AG09309 (cell line): ENCODE results near the gene JDP2.
"Not testable (repeated sequence)": the region's sequence is repeated elsewhere in the genome, so short reads cannot be mapped to it uniquely, and the experiment has no call there.

Experiments used
- DNase-seq: peaks from one replicate; pipeline ENCODE4 v3.0.0-alpha.2; 2010; ENCODE audit warnings: low read depth
- H3K4me3 ChIP-seq: 2 replicates; pipeline ENCODE4 v1.5.1; 2011; ENCODE audit warnings: mild to moderate bottlenecking, low read depth, low read length, moderate library complexity; ENCODE audit not compliant: control insufficient read depth
- TF ChIP-seq, protein P1 (sequence below): IDR thresholded peaks from 2 replicates; pipeline ENCODE4 v1.5.1; 2011; ENCODE audit warnings: mild to moderate bottlenecking, low read depth, low read length, inconsistent platforms; ENCODE audit not compliant: insufficient read depth, control insufficient read depth; ENCODE audit errors: missing control alignments

JDP2 gene

DNA sequence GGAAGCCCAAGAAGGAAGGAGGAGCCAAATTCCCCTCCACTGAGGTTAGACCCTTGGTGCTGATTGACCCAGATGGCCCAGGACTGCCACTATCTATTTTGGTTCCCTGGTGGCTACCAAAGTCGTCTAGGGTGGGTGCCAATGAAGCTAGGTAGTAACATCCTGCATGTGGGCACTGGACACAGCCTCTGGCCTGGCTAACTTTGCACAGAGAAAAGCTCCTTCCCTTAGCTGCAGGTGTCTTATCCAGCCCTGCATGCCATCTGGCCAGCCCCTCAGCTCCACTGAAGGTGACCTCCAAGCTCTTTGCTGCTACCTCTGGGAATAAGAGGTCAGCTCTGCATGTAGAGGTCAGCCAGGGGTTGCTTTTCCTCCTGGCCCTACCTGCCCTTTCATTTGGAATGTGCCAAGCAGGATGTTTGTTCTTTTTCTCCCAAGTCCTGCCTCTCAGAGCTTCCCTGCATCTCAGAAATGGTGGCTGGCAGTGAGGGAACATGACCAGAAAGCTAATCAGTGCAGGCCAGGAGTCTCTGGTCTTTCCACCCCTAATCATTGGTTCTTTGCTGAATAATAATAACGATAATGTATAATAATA, 34.0 kb downstream of the JDP2 start:
- no peak for DNase-seq
- no peak overlapping the region for H3K4me3 ChIP-seq
- TF ChIP-seq, protein P1, sequence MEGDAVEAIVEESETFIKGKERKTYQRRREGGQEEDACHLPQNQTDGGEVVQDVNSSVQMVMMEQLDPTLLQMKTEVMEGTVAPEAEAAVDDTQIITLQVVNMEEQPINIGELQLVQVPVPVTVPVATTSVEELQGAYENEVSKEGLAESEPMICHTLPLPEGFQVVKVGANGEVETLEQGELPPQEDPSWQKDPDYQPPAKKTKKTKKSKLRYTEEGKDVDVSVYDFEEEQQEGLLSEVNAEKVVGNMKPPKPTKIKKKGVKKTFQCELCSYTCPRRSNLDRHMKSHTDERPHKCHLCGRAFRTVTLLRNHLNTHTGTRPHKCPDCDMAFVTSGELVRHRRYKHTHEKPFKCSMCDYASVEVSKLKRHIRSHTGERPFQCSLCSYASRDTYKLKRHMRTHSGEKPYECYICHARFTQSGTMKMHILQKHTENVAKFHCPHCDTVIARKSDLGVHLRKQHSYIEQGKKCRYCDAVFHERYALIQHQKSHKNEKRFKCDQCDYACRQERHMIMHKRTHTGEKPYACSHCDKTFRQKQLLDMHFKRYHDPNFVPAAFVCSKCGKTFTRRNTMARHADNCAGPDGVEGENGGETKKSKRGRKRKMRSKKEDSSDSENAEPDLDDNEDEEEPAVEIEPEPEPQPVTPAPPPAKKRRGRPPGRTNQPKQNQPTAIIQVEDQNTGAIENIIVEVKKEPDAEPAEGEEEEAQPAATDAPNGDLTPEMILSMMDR, result no peak

DNA sequence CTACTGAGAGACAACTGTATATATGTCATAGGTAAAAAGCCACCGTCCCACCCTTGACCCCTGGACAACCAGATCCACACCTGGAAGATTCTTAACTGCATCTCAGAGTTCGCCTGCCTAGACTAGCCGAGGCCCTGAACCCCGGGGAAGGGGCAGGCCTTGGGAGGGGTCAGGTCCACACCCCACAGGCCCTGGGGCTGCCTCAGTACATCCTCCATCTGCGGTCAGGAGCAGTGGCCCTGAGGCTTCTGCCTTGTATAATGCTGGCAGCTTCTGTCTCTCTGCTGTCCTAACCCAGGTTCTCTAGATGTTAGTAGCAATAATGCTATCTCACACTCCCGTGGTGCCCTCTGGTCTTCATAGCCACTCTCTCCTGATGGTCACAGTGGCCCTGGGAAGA, 36.8 kb downstream of the JDP2 start:
- DNase-seq, result no peak
- TF ChIP-seq, protein P1, result no peak
- H3K4me3 ChIP-seq, result no peak overlapping the region

DNA sequence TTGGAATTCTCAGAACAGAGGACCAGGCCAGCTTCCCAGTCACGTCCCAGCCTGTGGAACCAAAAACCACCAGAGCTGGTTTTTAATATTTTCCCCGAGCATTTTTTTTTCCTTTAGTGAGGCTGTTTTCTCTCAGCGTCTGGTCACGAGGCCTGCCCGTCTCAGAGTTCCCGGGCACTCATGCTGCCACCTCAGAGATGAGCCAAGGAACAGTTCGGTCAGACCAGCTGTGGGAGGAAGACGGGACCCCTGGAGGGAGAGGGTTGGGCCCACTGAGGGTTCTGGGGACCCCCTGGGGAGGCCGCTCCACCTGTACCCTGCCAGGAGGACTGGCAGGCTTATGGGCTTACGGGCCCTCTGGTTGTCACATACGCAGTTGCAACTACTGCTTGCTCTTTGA, 39.9 kb downstream of the JDP2 start:
- TF ChIP-seq, protein P1, result no peak
- no peak overlapping the region for H3K4me3 ChIP-seq
- no peak for DNase-seq

DNA sequence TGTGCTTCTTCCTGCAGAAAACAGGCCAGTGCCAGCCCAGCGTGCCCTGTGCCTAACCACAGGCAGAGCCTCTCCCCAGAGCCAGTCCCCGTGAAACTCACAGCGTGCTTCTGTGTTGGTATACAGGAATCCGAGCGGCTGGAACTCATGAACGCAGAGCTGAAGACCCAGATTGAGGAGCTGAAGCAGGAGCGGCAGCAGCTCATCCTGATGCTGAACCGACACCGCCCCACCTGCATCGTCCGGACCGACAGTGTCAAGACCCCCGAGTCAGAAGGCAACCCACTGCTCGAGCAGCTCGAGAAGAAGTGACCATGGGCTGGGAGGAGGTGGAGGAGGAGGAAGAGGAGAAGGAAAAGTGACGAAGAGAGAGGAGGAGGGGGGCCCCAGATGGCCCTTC, 41.3 kb downstream of the JDP2 start:
- no peak overlapping the region for H3K4me3 ChIP-seq
- no peak for DNase-seq
- TF ChIP-seq, protein P1, result no peak

DNA sequence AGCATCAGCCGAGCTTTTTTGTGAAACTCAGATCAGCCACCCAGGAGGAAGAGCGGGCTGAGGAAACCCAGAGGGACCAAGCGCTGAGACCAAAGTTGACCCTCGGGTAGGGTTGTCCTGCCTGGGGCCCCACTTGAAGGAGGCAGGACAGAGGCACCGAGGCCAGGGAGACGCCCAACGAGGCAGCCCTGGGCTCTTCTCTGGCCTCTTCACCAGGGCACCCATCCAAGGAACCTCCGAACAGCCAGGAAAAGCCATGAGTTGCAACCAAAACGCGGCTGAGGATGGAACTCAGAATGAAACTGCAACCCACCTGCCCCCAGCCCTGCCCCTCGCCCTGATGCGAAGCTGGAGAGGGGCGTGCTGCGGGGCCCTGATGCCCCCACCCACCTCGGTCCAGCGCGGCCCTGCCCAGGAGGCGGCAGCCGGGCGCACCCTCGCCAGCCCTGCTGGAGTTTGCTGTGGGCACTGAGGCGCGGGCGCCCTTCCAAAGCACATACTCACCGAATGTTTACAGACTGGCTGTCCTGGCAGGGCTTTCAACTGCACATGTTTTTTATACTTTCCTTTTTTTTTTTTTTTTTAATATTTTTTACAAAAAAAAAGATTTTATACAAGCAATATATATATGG, 41.9 kb downstream of the JDP2 start:
- TF ChIP-seq, protein P1, result no peak
- no peak for DNase-seq

DNA sequence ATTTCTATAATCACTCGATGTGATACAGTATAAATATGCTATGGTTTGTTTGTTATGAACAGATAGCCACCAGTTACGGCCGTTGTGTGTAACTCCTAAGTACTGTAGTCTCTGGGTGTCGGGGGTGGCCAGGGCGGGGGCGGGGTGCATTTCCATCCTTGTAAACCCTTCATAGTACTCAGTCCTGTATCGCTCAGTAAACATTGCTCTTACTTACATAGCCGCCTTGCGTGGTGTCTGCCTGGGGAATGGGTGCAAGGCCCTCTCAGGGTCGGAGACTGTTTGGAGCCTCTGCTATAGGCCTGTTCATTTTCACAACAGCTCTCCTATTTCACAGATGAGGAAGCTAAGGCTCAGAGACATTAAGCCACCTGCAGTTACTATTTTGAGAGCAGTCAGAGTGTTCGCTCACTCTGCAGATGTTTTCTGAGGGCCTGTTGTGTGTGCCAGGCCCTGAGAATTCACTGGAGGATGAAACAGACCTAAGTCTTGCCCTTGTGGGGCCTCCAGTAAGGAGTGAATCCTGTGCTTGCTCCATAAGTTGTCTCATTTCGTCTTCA, 42.5 kb downstream of the JDP2 start:
- no peak for DNase-seq
- TF ChIP-seq, protein P1, result no peak

More for the DNA sequence above, 41.9 kb downstream of the JDP2 start:
- H3K4me3 ChIP-seq, result no peak overlapping the region

DNA sequence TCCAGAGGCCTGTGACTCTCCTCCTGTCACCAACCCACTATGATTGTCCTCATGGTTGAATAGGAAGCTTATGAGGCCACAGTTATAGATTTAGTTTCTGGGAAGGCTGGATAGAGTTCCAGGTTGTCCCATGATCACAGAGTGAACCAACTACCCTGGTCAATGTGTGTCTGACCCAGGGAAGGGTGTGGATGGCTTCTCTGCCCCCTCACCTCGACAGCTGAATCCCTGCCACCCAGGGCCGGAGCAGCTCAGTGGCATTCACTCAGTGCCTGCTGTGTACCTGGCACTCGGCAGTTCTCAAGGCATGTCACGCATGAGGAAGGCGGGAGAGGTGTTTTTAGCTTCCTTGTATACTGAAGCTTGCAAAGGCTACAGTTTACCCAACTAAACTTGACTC, 43.2 kb downstream of the JDP2 start:
- DNase-seq, result no peak
- TF ChIP-seq, protein P1, result no peak
- H3K4me3 ChIP-seq, result no peak overlapping the region

More for the DNA sequence above, 42.5 kb downstream of the JDP2 start:
- no peak overlapping the region for H3K4me3 ChIP-seq

DNA sequence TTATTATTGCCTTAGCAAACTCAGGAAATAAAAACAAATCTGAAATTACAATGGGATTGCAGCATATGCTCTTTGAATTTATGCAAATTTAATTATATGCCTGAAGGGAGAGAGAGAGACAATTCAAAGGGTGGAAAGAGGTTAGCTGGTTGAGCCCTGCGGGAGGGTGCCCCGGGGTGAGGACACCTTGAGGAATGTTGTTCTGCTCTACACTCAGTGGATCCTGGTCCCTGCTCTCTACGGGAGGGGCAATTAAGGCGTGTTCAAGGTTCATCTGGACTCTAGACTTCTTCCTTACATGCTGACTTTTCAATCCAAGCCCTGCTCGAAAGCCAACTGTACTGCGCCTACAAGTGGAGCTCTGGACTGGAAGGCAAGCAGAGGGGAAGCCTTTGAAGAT, 46.3 kb downstream of the JDP2 start:
- DNase-seq, H3K4me3 ChIP-seq: not testable (repeated sequence)
